GM23248 (cell line): ENCODE results near the gene RNASET2. TPM values are rescaled to one million over a fixed set of nuclear protein-coding genes. Genes with fewer than 3 reads are reported as not detected.

Source experiments
- DNase-seq: peaks from one replicate; pipeline ENCODE4 v3.0.0-alpha.2; 2015
- H2AFZ ChIP-seq: fragments of 200-600 bp; sonication (generic); 2 replicates; pipeline ENCODE4 v1.6.1; 2016; ENCODE audit warnings: antibody characterized with exemption
- H3F3A ChIP-seq: fragments of 200-600 bp; sonication (generic); 2 replicates; pipeline ENCODE4 v1.6.1; 2016; ENCODE audit warnings: mild to moderate bottlenecking, antibody characterized with exemption, mixed run types; ENCODE audit not compliant: insufficient read depth
- H3K27ac ChIP-seq: fragments of 200-600 bp; sonication (generic); 2 replicates; pipeline ENCODE4 v1.5.1; 2016; ENCODE audit warnings: mild to moderate bottlenecking
- H3K27me3 ChIP-seq: fragments of 200-600 bp; sonication (generic); replicated peaks from 2 replicates; pipeline ENCODE4 v1.6.1; 2016; ENCODE audit warnings: mild to moderate bottlenecking; ENCODE audit not compliant: insufficient read depth
- H3K36me3 ChIP-seq: fragments of 200-600 bp; sonication (generic); 2 replicates; pipeline ENCODE4 v1.6.1; 2016; ENCODE audit warnings: low read depth, mild to moderate bottlenecking
- H3K4me1 ChIP-seq: fragments of 200-600 bp; sonication (generic); 2 replicates; pipeline ENCODE4 v1.6.1; 2016; ENCODE audit warnings: mild to moderate bottlenecking; ENCODE audit not compliant: insufficient read depth
- H3K4me2 ChIP-seq: fragments of 200-600 bp; sonication (generic); one replicate; pipeline ENCODE4 v1.6.1; 2016; ENCODE audit warnings: mild to moderate bottlenecking; ENCODE audit not compliant: unreplicated experiment
- H3K4me3 ChIP-seq: fragments of 200-600 bp; sonication (generic); 2 replicates; pipeline ENCODE4 v1.5.1; 2016; ENCODE audit warnings: mild to moderate bottlenecking
- H3K79me2 ChIP-seq: fragments of 200-600 bp; sonication (generic); 2 replicates; pipeline ENCODE4 v1.6.1; 2016; ENCODE audit warnings: mild to moderate bottlenecking; ENCODE audit not compliant: insufficient read depth
- H3K9ac ChIP-seq: fragments of 200-600 bp; sonication (generic); 2 replicates; pipeline ENCODE4 v1.6.1; 2016; ENCODE audit warnings: mild to moderate bottlenecking
- H3K9me2 ChIP-seq: fragments of 200-600 bp; sonication (generic); 2 replicates; pipeline ENCODE4 v1.6.1; 2016; ENCODE audit warnings: mixed run types, mild to moderate bottlenecking, moderate library complexity; ENCODE audit not compliant: insufficient read depth
- H3K9me3 ChIP-seq: fragments of 200-600 bp; sonication (generic); one replicate; pipeline ENCODE4 v1.6.1; 2017; ENCODE audit warnings: low read depth
- H4K20me1 ChIP-seq: fragments of 200-600 bp; sonication (generic); 2 replicates; pipeline ENCODE4 v1.6.0; 2016; ENCODE audit not compliant: insufficient read depth
- EZH2 ChIP-seq: fragments of 200-600 bp; sonication (generic); IDR thresholded peaks from 2 replicates; pipeline ENCODE4 v1.6.1; 2018; ENCODE audit warnings: antibody characterized with exemption, mild to moderate bottlenecking; ENCODE audit not compliant: insufficient read depth, poor library complexity, severe bottlenecking
- EZH2phosphoT487 ChIP-seq: fragments of 200-600 bp; sonication (generic); IDR thresholded peaks from 2 replicates; pipeline ENCODE4 v1.6.1; 2018; ENCODE audit warnings: antibody characterized with exemption, moderate library complexity, mild to moderate bottlenecking, low read depth; ENCODE audit not compliant: insufficient read depth
- WGBS, 2 experiments: methylation state at CpG; one replicate each; pipeline ENCODE4 v1.1.6; 2015 to 2017; ENCODE audit warnings: low lambda C conversion rate in 2 of 2, low coverage in 1 of 2; ENCODE audit errors: missing lambda C conversion rate in 2 of 2; 5-methylcytosine and 5-hydroxymethylcytosine counted together
- in situ Hi-C: fragments of 300-500 bp; cut with MboI; formaldehyde crosslinking; loops from 2 replicates; pipeline ENCODE4 v1.15.0; 2020
- polyA plus RNA-seq: library from polyadenylated mRNA; unstranded; fragments of >200 nt; fragmentation: Nextera tagmentation; extraction: Ambion mirVana; gene quantifications from 2 replicates; pipeline ENCODE4 v1.2.1, GENCODE V29; 2016
- total RNA-seq: library from RNA; depleted of rRNA; stranded (reverse); fragments of >200 nt; shearing (Covaris generic); gene quantifications from 2 replicates; pipeline ENCODE4 v1.2.3, GENCODE V29; 2014

Gene RNASET2
- total and polyA plus RNA-seq, 2 experiments from 2014 or later, result 26.8 to 34.4 TPM

DNA sequence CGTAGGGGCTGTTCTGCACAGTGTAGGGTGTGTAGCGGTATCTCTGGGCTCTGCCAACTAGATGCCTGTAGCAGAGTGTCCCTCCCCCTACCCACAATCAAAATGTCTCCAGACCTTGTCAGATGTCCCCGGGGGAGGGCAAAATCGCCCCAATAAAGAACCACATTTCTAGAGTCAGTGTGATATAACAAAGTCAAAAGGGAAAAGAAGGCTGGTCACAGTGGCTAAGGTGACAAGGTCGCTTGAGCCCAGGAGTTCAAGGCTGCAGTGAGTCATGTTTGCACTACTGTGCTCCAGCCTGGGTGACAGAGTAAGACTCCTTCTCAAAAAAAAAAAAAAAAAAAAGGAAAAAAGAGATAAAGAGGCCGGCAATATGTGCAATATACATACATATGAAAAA, 31.1 kb upstream of the RNASET2 start:
- no peaks in the 10 kb centered on the region for H4K20me1 ChIP-seq
- no peak overlapping the region for H2AFZ ChIP-seq
- no peaks in the 10 kb centered on the region for H3K9me3 ChIP-seq
- no peak overlapping the region for H3K4me3 ChIP-seq
- no peak overlapping the region for H3K9ac ChIP-seq
- H3K4me1 ChIP-seq, result no peaks in the 10 kb centered on the region
- no peaks in the 10 kb centered on the region for H3K27me3 ChIP-seq
- 71 to 72% methylated on average over 6 of the region's 6 CpGs for WGBS, 2 experiments
- H3K4me2 ChIP-seq, result no peak overlapping the region
- no peaks in the 10 kb centered on the region for H3K36me3 ChIP-seq
- no peaks in the 10 kb centered on the region for H3K9me2 ChIP-seq
- H3K27ac ChIP-seq, result no peak overlapping the region
- in situ Hi-C loops, result no loop called here
- no peaks in the 10 kb centered on the region for H3F3A ChIP-seq
- no peak for DNase-seq
- H3K79me2 ChIP-seq, result peaks cover 4% of the 10 kb centered on the region; the same call in 1 of the 2 replicates
- TF ChIP-seq EZH2, result no peak
- TF ChIP-seq EZH2phosphoT487, result no peak

DNA sequence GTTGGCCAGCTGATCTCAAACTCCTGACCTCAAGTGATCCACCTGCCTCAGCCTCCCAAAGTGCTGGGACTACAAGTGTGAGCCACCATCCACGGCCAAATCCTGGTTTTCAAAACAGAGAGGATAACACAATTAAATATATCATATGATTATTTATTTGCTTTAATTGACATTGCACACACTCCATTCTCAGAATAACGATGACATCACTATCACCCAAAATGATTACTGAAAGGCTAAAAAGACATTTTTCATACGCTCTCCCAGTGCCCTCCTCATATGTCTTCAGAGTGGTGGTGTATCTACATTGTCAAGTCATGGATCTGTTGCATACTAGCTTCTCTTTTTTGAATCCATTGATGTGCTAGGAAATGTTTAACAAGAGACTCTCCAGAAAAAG, 24.4 kb upstream of the RNASET2 start:
- Histone ChIP-seq H3K27ac (no peak overlapping the region), H3K36me3 (no peaks in the 10 kb centered on the region), H3K27me3 (no peaks in the 10 kb centered on the region), H3K4me2 (no peak overlapping the region), H3F3A (0 out of 2 replicates have a peak, but pooled peaks cover 9% of the 10 kb centered on the region), H3K4me3 (no peak overlapping the region), H4K20me1 (no peaks in the 10 kb centered on the region), H3K79me2 (no peaks in the 10 kb centered on the region; the same call in 1 of the 2 replicates), H3K9ac (no peak overlapping the region), H3K9me3 (no peaks in the 10 kb centered on the region), H3K9me2 (no peaks in the 10 kb centered on the region), H2AFZ (no peak overlapping the region), H3K4me1 (no peaks in the 10 kb centered on the region)
- in situ Hi-C loops, result no loop called here
- no peak for DNase-seq
- TF ChIP-seq EZH2 (no peak), EZH2phosphoT487 (no peak)
- WGBS, 2 experiments, result 99 to 100% methylated on average over 3 of the region's 3 CpGs

DNA sequence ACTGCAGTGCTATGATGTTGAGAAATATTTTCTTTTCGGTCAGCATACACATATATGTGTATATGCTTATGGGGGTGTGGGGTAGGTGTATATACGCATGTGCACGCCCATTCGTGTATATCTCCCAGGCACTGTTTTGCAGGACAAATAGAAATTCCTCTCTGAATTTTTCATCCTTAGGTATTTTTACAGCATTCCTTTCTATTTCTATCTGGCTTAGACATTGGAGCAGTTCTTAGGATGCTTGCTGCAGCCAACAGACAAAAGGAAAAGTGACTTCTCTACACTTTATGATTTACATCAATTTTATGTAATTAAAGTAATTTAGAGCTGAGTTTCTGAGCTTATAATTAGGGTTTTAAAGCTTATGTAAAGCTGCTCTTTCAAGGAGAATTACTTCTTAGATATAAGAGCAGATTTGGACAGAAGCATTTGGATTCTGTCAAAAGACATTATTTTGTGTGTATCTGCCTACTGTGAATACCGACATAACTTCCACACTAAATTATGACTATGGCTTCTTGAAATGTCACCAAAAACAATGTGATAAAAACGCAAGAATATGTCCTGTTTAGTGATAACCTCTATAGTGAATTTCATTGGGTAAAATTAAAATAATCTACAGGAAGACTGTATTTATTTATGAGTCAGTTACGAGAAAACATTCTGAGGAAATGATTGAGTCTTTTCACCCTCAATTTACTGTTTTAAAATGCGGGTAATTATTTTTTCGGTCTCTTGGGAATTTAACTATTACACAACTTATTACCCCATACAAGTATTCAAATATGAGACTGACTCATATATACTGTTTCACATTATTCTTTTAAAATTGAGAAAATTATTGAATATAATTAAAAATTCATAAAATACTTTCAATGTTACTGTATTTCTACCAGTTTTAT, 21.5 kb upstream of the RNASET2 start:
- no peaks in the 10 kb centered on the region for H3K9me2 ChIP-seq
- H3F3A ChIP-seq, result 0 out of 2 replicates have a peak, but pooled peaks cover 9% of the 10 kb centered on the region
- H3K4me2 ChIP-seq, result peak overlapping the region; percentile 37
- H3K27me3 ChIP-seq, result no peaks in the 10 kb centered on the region
- no peak overlapping the region for H3K4me3 ChIP-seq
- no peaks in the 10 kb centered on the region for H3K36me3 ChIP-seq
- H3K79me2 ChIP-seq, result no peaks in the 10 kb centered on the region
- H2AFZ ChIP-seq, result no peak overlapping the region
- no peaks in the 10 kb centered on the region for H3K9me3 ChIP-seq
- WGBS, 2 experiments, result 69 to 71% methylated on average over 9 of the region's 9 CpGs
- TF ChIP-seq EZH2 (no peak), EZH2phosphoT487 (no peak)
- in situ Hi-C loops, result no loop called here
- no peak overlapping the region for H3K9ac ChIP-seq
- DNase-seq, result peak; percentile 34
- no peaks in the 10 kb centered on the region for H3K4me1 ChIP-seq
- H4K20me1 ChIP-seq, result no peaks in the 10 kb centered on the region
- H3K27ac ChIP-seq, result no peak overlapping the region

DNA sequence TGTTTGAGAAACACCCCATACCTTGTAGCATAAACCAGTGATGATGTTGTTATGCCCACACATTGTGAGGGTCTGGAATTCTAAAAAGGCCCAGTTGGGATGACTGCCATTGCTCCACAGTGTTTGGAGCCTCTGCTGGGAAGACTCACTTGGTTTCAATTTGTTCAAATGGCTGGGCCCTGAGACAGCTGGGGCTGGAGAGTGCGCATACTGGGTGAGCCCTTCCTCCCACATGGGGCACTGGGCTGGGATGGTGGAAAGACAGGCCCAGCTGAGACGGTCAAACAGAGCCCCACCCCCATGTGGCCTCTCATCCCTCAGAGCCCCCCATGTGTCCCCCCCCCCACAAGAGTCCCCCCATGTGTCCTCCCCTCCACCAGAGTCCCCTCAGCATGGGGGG, 20.3 kb upstream of the RNASET2 start:
- in situ Hi-C loops, result no loop called here
- Histone ChIP-seq H3K27me3 (no peaks in the 10 kb centered on the region), H2AFZ (no peak overlapping the region), H3K9ac (no peak overlapping the region), H3K9me3 (no peaks in the 10 kb centered on the region), H3K4me2 (no peak overlapping the region), H3K9me2 (no peaks in the 10 kb centered on the region), H3K4me3 (no peak overlapping the region), H3K79me2 (no peaks in the 10 kb centered on the region), H4K20me1 (no peaks in the 10 kb centered on the region), H3F3A (0 out of 2 replicates have a peak, but pooled peaks cover 9% of the 10 kb centered on the region), H3K27ac (no peak overlapping the region), H3K36me3 (no peaks in the 10 kb centered on the region), H3K4me1 (no peaks in the 10 kb centered on the region)
- no peak for TF ChIP-seq EZH2
- no peak for TF ChIP-seq EZH2phosphoT487
- no peak for DNase-seq
- 80 to 94% methylated on average over 1 to 2 of the region's 2 CpGs for WGBS, 2 experiments
